Measurements from ENCODE around the gene SLIT3. TPM values are rescaled to one million over a fixed set of nuclear protein-coding genes. Genes with fewer than 3 reads are reported as not detected.

The SLIT3 gene
- polyA plus RNA-seq, 3 donors = 48.8 to 51.1 (median 50.1) TPM

- DNase-seq (ENCODE audit: low read depth in 3 of 3, low spot score in 2 of 3) = no peak
These were observed 322.9 kb downstream of the SLIT3 start for GRCh38 chr5:168978015-168978414.

- DNase-seq (ENCODE audit: low read depth in 3 of 3, low spot score in 2 of 3) = no peak
These were observed 324.5 kb downstream of the SLIT3 start for GRCh38 chr5:168976311-168976970.

GRCh38 chr5:168975331-168975730 lies 325.6 kb downstream of the SLIT3 start:
- DNase-seq (ENCODE audit: low read depth in 3 of 3, low spot score in 2 of 3) = no peak

GRCh38 chr5:168974082-168974481 lies 326.9 kb downstream of the SLIT3 start:
- DNase-seq (ENCODE audit: low read depth in 3 of 3, low spot score in 2 of 3) = no peak

GRCh38 chr5:168972731-168973130 lies 328.2 kb downstream of the SLIT3 start:
- DNase-seq (ENCODE audit: low read depth in 3 of 3, low spot score in 2 of 3) = no peak

- DNase-seq (ENCODE audit: low read depth in 3 of 3, low spot score in 2 of 3) = no peak
These were observed 329.8 kb downstream of the SLIT3 start for GRCh38 chr5:168971100-168971499.

GRCh38 chr5:168969326-168969886 lies 331.5 kb downstream of the SLIT3 start:
- DNase-seq (ENCODE audit: low read depth in 3 of 3, low spot score in 2 of 3) = no peak

GRCh38 chr5:168967882-168968620 lies 332.9 kb downstream of the SLIT3 start:
- no peak for DNase-seq (ENCODE audit: low read depth in 3 of 3, low spot score in 2 of 3)

GRCh38 chr5:168965638-168966037 lies 335.3 kb downstream of the SLIT3 start:
- no peak for DNase-seq (ENCODE audit: low read depth in 3 of 3, low spot score in 2 of 3)

- no peak for DNase-seq (ENCODE audit: low read depth in 3 of 3, low spot score in 2 of 3)
These were observed 336.8 kb downstream of the SLIT3 start for GRCh38 chr5:168964182-168964581.

- no peak for DNase-seq (ENCODE audit: low read depth in 3 of 3, low spot score in 2 of 3)
These were observed 338.6 kb downstream of the SLIT3 start for GRCh38 chr5:168962306-168962705.

GRCh38 chr5:168961681-168962080 lies 339.3 kb downstream of the SLIT3 start:
- no peak for DNase-seq (ENCODE audit: low read depth in 3 of 3, low spot score in 2 of 3)

GRCh38 chr5:168960497-168960896 lies 340.4 kb downstream of the SLIT3 start:
- DNase-seq (ENCODE audit: low read depth in 3 of 3, low spot score in 2 of 3) = no peak

- DNase-seq (ENCODE audit: low read depth in 3 of 3, low spot score in 2 of 3) = no peak
These were observed 347.6 kb downstream of the SLIT3 start for GRCh38 chr5:168953351-168953750.

- no peak for DNase-seq (ENCODE audit: low read depth in 3 of 3, low spot score in 2 of 3)
These were observed 348.7 kb downstream of the SLIT3 start for GRCh38 chr5:168952196-168952595.

- DNase-seq (ENCODE audit: low read depth in 3 of 3, low spot score in 2 of 3) = no peak
These were observed 349.2 kb downstream of the SLIT3 start for GRCh38 chr5:168951769-168952168.

GRCh38 chr5:168951356-168951755 lies 349.6 kb downstream of the SLIT3 start:
- DNase-seq (ENCODE audit: low read depth in 3 of 3, low spot score in 2 of 3) = no peak

GRCh38 chr5:168950241-168950951 lies 350.5 kb downstream of the SLIT3 start:
- no peak for DNase-seq (ENCODE audit: low read depth in 3 of 3, low spot score in 2 of 3)

GRCh38 chr5:168948746-168949145 lies 352.2 kb downstream of the SLIT3 start:
- DNase-seq (ENCODE audit: low read depth in 3 of 3, low spot score in 2 of 3) = no peak

GRCh38 chr5:168947212-168947868 lies 353.6 kb downstream of the SLIT3 start:
- DNase-seq (ENCODE audit: low read depth in 3 of 3, low spot score in 2 of 3) = no peak

- no peak for DNase-seq (ENCODE audit: low read depth in 3 of 3, low spot score in 2 of 3)
These were observed 354.6 kb downstream of the SLIT3 start for GRCh38 chr5:168946363-168946762.
